GM12878 (cell line): Measurements from ENCODE around the gene DMAC1. TPM values are rescaled to one million over a fixed set of nuclear protein-coding genes. Genes with fewer than 3 reads are reported as not detected.

ENCODE experiments used
- ATAC-seq: fragments of 200-7000 bp; cut with Tn5 transposase; 3 replicates; pipeline ENCODE4 v1.9.1; 2020; ENCODE audit warnings: mild to moderate bottlenecking, moderate library complexity
- BruUV-seq: library from RNA; stranded (reverse); fragments of 400-500 nt; replicated peaks from 2 replicates; lab custom pipeline; 2021; lab: Mats Ljungman, UMichigan
- CTCF ChIA-PET: fragments of 300-600 bp; sonication (Branson Sonifier 250); formaldehyde crosslinking; extraction: SDS; loops from one replicate; lab custom pipeline; 2021; ENCODE audit warnings: inconsistent platforms; lab: Yijun Ruan, JAX
- POLR2A ChIA-PET: fragments of 350-600 bp; formaldehyde crosslinking; extraction: SDS; loops from one replicate; lab custom pipeline; 2021; ENCODE audit warnings: inconsistent platforms; lab: Charles Lee
- RAD21 ChIA-PET: fragments of 300-600 bp; sonication (Branson Sonifier 250); formaldehyde crosslinking; loops from one replicate; lab custom pipeline; 2023; ENCODE audit warnings: antibody characterized with exemption; ENCODE audit not compliant: unreplicated experiment; lab: Charles Lee
- SMC1A ChIA-PET: fragments of 300-600 bp; sonication (Branson Sonifier 250); formaldehyde crosslinking; loops from one replicate; lab custom pipeline; 2023; ENCODE audit not compliant: unreplicated experiment, uncharacterized antibody; lab: Charles Lee
- DNase-seq: peaks from one replicate; pipeline ENCODE4 v3.0.0-alpha.2; 2011; ENCODE audit warnings: low read depth, low spot score
- FAIRE-seq: peaks from 3 replicates; lab custom pipeline; 2011; peaks lifted over from hg19 to GRCh38; lab: Jason Lieb, UNC
- H2AFZ ChIP-seq: 2 replicates; pipeline ENCODE4 v1.6.0; 2011; ENCODE audit warnings: low read depth, low read length, control low read depth; ENCODE audit not compliant: control insufficient read depth
- H3K27ac ChIP-seq: 2 replicates; pipeline ENCODE4 v1.5.1; 2011; ENCODE audit warnings: control low read depth; ENCODE audit not compliant: control insufficient read depth, insufficient read depth
- H3K27me3 ChIP-seq, 2 experiments: replicated peaks in 1 of 2; 2 replicates each; pipeline versions ENCODE4 v1.6.0 to v1.6.1; 2011; ENCODE audit warnings: low read length in 1 of 2; ENCODE audit not compliant: control insufficient read depth in 2 of 2, insufficient read depth in 2 of 2
- H3K36me3 ChIP-seq, 2 experiments: 2 replicates each; pipeline ENCODE4 v1.5.1; 2011; ENCODE audit warnings: low read length in 1 of 2; ENCODE audit not compliant: control insufficient read depth in 2 of 2, insufficient read depth in 2 of 2
- H3K4me1 ChIP-seq: 2 replicates; pipeline ENCODE4 v1.6.1; 2011; ENCODE audit warnings: mild to moderate bottlenecking, low read length, moderate library complexity, mixed read lengths; ENCODE audit not compliant: control insufficient read depth, insufficient read depth
- H3K4me2 ChIP-seq: 2 replicates; pipeline ENCODE4 v1.6.0; 2011; ENCODE audit warnings: control low read depth; ENCODE audit not compliant: control insufficient read depth, insufficient read depth
- H3K4me3 ChIP-seq: fragments of 200-600 bp; sonication (generic); 2 replicates; pipeline ENCODE4 v1.5.1; 2016
- H3K79me2 ChIP-seq: 2 replicates; pipeline ENCODE4 v1.6.0; 2011; ENCODE audit warnings: low read length; ENCODE audit not compliant: control insufficient read depth, insufficient read depth
- H3K9ac ChIP-seq: 2 replicates; pipeline ENCODE4 v1.8.0; 2011; ENCODE audit warnings: low read length, control low read depth, mixed read lengths; ENCODE audit not compliant: control insufficient read depth, insufficient read depth
- H3K9me3 ChIP-seq: replicated peaks from 3 replicates; pipeline ENCODE4 v1.5.1; 2011; ENCODE audit warnings: mild to moderate bottlenecking, low read length; ENCODE audit not compliant: control insufficient read depth, insufficient read depth
- H4K20me1 ChIP-seq: 2 replicates; pipeline ENCODE4 v1.6.0; 2011; ENCODE audit not compliant: control insufficient read depth, insufficient read depth
- ATF3 ChIP-seq: IDR thresholded peaks from 2 replicates; pipeline ENCODE4 v1.6.1; 2011; ENCODE audit warnings: low read depth, mild to moderate bottlenecking, low read length, moderate library complexity, borderline replicate concordance; ENCODE audit errors: extremely low read depth
- E2F8 ChIP-seq: fragments of 450-650 bp; IDR thresholded peaks from 2 replicates; pipeline ENCODE4 v1.6.1; 2018; ENCODE audit warnings: mild to moderate bottlenecking, low read depth, moderate library complexity; ENCODE audit not compliant: partially characterized antibody
- EP300 ChIP-seq, 2 experiments: fragments of 150-350 bp in 1 of 2; IDR thresholded peaks; 2 replicates each; pipeline ENCODE4 v1.6.1; 2011 to 2012; ENCODE audit warnings: low read depth in 2 of 2, low read length in 2 of 2, borderline replicate concordance in 1 of 2, improper control_type of control experiment in 1 of 2, inconsistent platforms in 1 of 2; ENCODE audit not compliant: control insufficient read depth in 1 of 2
- GABPA ChIP-seq: IDR thresholded peaks from 2 replicates; pipeline ENCODE4 v1.6.1; 2014; ENCODE audit warnings: antibody characterized with exemption, low read depth, mild to moderate bottlenecking, inconsistent platforms
- KLF5 ChIP-seq: fragments of 450-650 bp; IDR thresholded peaks from 2 replicates; pipeline ENCODE4 v1.6.1; 2014; ENCODE audit warnings: mild to moderate bottlenecking; ENCODE audit not compliant: partially characterized antibody
- MTA2 ChIP-seq: fragments of 450-650 bp; IDR thresholded peaks from 2 replicates; pipeline ENCODE4 v1.6.1; 2016; ENCODE audit warnings: low read depth, mild to moderate bottlenecking, moderate library complexity
- MTA3 ChIP-seq: IDR thresholded peaks from 2 replicates; pipeline ENCODE4 v1.6.1; 2012; ENCODE audit warnings: low read length, inconsistent platforms, borderline replicate concordance
- NFXL1 ChIP-seq: fragments of 450-650 bp; IDR thresholded peaks from 2 replicates; pipeline ENCODE4 v1.6.1; 2017; ENCODE audit warnings: antibody characterized with exemption, mild to moderate bottlenecking, borderline replicate concordance
- NFYA ChIP-seq: IDR thresholded peaks from 2 replicates; pipeline ENCODE4 v1.6.1; 2011; ENCODE audit warnings: low read depth, mild to moderate bottlenecking, low read length, improper control_type of control experiment, borderline replicate concordance
- PBX3 ChIP-seq: IDR thresholded peaks from 2 replicates; pipeline ENCODE4 v1.6.1; 2011; ENCODE audit warnings: mild to moderate bottlenecking, low read depth, low read length, moderate library complexity; ENCODE audit not compliant: insufficient replicate concordance
- PML ChIP-seq: IDR thresholded peaks from 2 replicates; pipeline ENCODE4 v1.6.1; 2012; ENCODE audit warnings: low read length, inconsistent platforms
- SIX5 ChIP-seq: IDR thresholded peaks from 2 replicates; pipeline ENCODE4 v1.6.1; 2011; ENCODE audit warnings: mild to moderate bottlenecking, low read depth, low read length, moderate library complexity; ENCODE audit not compliant: severe bottlenecking
- ZNF24 ChIP-seq: fragments of 450-650 bp; IDR thresholded peaks from 2 replicates; pipeline ENCODE4 v1.6.1; 2017; ENCODE audit warnings: antibody characterized with exemption, mild to moderate bottlenecking
- ZNF384 ChIP-seq: IDR thresholded peaks from 2 replicates; pipeline ENCODE4 v1.6.1; 2012; ENCODE audit warnings: low read depth, mild to moderate bottlenecking, low read length, improper control_type of control experiment, borderline replicate concordance
- WGBS: methylation state at CpG from one replicate; pipeline ENCODE4 v1.1.6; 2016; ENCODE audit warnings: low lambda C conversion rate; ENCODE audit not compliant: insufficient replicate concordance, insufficient coverage; ENCODE audit errors: missing lambda C conversion rate; 5-methylcytosine and 5-hydroxymethylcytosine counted together
- in situ Hi-C: fragments of 300-500 bp; cut with MboI; formaldehyde crosslinking; loops from 9 replicates; pipeline ENCODE4 v1.14.3; 2018; ENCODE audit warnings: mixed read lengths
- intact Hi-C: fragments of 100-400 bp; cut with micrococcal nuclease; formaldehyde crosslinking; loops from one replicate; pipeline ENCODE4 v1.14.2; 2022; ENCODE audit not compliant: unreplicated experiment
- polyA plus RNA-seq, 11 experiments: library from polyadenylated mRNA; depleted of rRNA in 4 of 11; unstranded in 6 of 11; stranded (reverse) in 5 of 11; fragments of >200 nt; fragmentation: Nextera tagmentation in 4 of 11; fragmentation: Illumina TruSeq in 1 of 11; extraction: Ambion mirVana in 4 of 11; extraction: Trizol in 1 of 11; gene quantifications; 1 replicate in 1 of 11; 2 replicates in 10 of 11; pipeline versions ENCODE4 v1.2.1 to v1.2.3, GENCODE V29; 2011 to 2016; ENCODE audit warnings: inconsistent platforms in 2 of 11, missing spikeins in 2 of 11, low read depth in 1 of 11
- total RNA-seq, 4 experiments: library from RNA; depleted of rRNA in 3 of 4; stranded (reverse); fragments of >200 nt in 3 of 4; fragmentation: Illumina TruSeq in 1 of 4; extraction: Trizol in 1 of 4; gene quantifications; 2 replicates each; pipeline versions ENCODE4 v1.2.1 to v1.2.3, GENCODE V29; 2013 to 2021
- TF ChIP-seq, protein P1 (sequence below): fragments of 150-350 bp; IDR thresholded peaks from 2 replicates; pipeline ENCODE4 v1.6.1; 2016; ENCODE audit warnings: low read depth, low read length

Gene DMAC1
- total and polyA plus RNA-seq, 10 of the 15 experiments (the other 5 are each of a cell fraction or from before 2014, with no cell fraction given) = 16.0 to 123 (median 44.5) TPM

- no peak overlapping the region for H3K4me3 ChIP-seq
- DNase-seq = no peak
- intact Hi-C loops = no loop called here
- no peaks in the 10 kb centered on the region; the same call in 1 of the 2 replicates for H4K20me1 ChIP-seq
- ChIA-PET SMC1A (no interaction called here), POLR2A (no interaction called here), CTCF (no interaction called here), RAD21 (no interaction called here)
- no peak overlapping the region for H2AFZ ChIP-seq
- no peaks in the 10 kb centered on the region for H3K27me3 ChIP-seq
- no peaks in the 10 kb centered on the region for H3K4me1 ChIP-seq
- TF ChIP-seq MTA3 = no peak
- no peak for TF ChIP-seq GABPA
- no peak for TF ChIP-seq EP300 (IDR thresholded peaks at IDR 0.05; ENCODE audit: borderline replicate concordance in 1 of 2, control insufficient read depth in 1 of 2, low read depth in 2 of 2, low read length in 2 of 2)
- no peak for TF ChIP-seq PML
- no peak for TF ChIP-seq PBX3
- TF ChIP-seq ZNF384 = no peak
- TF ChIP-seq E2F8 = no peak
- no peak for TF ChIP-seq SIX5
- TF ChIP-seq MTA2 = no peak
- no peak for TF ChIP-seq ATF3
- TF ChIP-seq, protein P1, sequence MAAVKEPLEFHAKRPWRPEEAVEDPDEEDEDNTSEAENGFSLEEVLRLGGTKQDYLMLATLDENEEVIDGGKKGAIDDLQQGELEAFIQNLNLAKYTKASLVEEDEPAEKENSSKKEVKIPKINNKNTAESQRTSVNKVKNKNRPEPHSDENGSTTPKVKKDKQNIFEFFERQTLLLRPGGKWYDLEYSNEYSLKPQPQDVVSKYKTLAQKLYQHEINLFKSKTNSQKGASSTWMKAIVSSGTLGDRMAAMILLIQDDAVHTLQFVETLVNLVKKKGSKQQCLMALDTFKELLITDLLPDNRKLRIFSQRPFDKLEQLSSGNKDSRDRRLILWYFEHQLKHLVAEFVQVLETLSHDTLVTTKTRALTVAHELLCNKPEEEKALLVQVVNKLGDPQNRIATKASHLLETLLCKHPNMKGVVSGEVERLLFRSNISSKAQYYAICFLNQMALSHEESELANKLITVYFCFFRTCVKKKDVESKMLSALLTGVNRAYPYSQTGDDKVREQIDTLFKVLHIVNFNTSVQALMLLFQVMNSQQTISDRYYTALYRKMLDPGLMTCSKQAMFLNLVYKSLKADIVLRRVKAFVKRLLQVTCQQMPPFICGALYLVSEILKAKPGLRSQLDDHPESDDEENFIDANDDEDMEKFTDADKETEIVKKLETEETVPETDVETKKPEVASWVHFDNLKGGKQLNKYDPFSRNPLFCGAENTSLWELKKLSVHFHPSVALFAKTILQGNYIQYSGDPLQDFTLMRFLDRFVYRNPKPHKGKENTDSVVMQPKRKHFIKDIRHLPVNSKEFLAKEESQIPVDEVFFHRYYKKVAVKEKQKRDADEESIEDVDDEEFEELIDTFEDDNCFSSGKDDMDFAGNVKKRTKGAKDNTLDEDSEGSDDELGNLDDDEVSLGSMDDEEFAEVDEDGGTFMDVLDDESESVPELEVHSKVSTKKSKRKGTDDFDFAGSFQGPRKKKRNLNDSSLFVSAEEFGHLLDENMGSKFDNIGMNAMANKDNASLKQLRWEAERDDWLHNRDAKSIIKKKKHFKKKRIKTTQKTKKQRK = no peak
- no peak for TF ChIP-seq KLF5
- no peak for TF ChIP-seq NFYA
- TF ChIP-seq ZNF24 = no peak
- no peak for TF ChIP-seq NFXL1
- no peak overlapping the region for H3K27ac ChIP-seq
- no peaks in the 10 kb centered on the region; a peak in 1 of 4 replicates for H3K36me3 ChIP-seq
- ATAC-seq = no peak
- FAIRE-seq = no peak
- in situ Hi-C loops = loop anchor here (10.0 to 25.0 kb wide), 4 partner anchors 185 to 1903 kb away; partner anchors contain the start of gene MLANA
- WGBS = 87% methylated on average over 12 of the region's 12 CpGs
- H3K79me2 ChIP-seq = no peaks in the 10 kb centered on the region
- no peaks in the 10 kb centered on the region for H3K9me3 ChIP-seq
- H3K9ac ChIP-seq = no peak overlapping the region
- H3K4me2 ChIP-seq = no peak overlapping the region
- no TSS peak for BruUV-seq
Measured at GRCh38 chr9:7790022-7790818, 9.4 kb downstream of the DMAC1 start.
